ENCODE results near the gene RBM23.

GRCh38 chr14:22915886-22916521 is 2.9 kb downstream of the RBM23 start:
- TF ChIP-seq CTCF (conservative IDR thresholded peaks at IDR 0.05; ENCODE audit: low read depth, low read length) = no peak
- TF ChIP-seq EZH2phosphoT487 (IDR thresholded peaks at IDR 0.05; ENCODE audit: borderline replicate concordance, low read length) = no peak

Data from PC-3 (cell line).